ENCODE measurements around the gene NBAS.

DNA sequence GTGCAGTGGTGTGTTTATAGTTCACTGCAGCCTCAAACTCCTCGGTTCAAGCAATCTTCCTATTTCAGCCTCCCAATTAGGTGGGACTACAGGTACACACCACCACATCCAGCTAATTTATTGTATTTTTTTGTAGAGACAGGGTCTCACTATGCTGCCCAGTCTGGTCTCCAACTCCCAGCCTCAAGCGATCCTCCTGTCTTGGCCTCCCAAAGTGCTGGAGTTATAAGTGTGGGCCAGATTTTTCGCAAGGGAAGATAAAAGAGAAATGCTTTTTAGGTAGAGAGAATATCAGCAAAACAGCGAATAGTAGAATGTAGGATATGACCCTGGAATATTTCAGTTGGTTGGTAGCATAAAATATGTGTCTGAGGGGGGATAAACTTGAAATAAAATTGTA is 34.8 kb upstream of the NBAS start:
- TF ChIP-seq, protein P1, sequence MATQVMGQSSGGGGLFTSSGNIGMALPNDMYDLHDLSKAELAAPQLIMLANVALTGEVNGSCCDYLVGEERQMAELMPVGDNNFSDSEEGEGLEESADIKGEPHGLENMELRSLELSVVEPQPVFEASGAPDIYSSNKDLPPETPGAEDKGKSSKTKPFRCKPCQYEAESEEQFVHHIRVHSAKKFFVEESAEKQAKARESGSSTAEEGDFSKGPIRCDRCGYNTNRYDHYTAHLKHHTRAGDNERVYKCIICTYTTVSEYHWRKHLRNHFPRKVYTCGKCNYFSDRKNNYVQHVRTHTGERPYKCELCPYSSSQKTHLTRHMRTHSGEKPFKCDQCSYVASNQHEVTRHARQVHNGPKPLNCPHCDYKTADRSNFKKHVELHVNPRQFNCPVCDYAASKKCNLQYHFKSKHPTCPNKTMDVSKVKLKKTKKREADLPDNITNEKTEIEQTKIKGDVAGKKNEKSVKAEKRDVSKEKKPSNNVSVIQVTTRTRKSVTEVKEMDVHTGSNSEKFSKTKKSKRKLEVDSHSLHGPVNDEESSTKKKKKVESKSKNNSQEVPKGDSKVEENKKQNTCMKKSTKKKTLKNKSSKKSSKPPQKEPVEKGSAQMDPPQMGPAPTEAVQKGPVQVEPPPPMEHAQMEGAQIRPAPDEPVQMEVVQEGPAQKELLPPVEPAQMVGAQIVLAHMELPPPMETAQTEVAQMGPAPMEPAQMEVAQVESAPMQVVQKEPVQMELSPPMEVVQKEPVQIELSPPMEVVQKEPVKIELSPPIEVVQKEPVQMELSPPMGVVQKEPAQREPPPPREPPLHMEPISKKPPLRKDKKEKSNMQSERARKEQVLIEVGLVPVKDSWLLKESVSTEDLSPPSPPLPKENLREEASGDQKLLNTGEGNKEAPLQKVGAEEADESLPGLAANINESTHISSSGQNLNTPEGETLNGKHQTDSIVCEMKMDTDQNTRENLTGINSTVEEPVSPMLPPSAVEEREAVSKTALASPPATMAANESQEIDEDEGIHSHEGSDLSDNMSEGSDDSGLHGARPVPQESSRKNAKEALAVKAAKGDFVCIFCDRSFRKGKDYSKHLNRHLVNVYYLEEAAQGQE (IDR thresholded peaks at IDR 0.05; ENCODE audit: insufficient read depth in 1 of 2, low read depth in 2 of 2, low read length in 2 of 2) = no peak
- TF ChIP-seq POLR2AphosphoS5 (IDR thresholded peaks at IDR 0.05; ENCODE audit: low read depth, low read length) (no peak), SIN3A (IDR thresholded peaks at IDR 0.05; ENCODE audit: borderline replicate concordance, insufficient read depth, low read length) (no peak), TAF1 (IDR thresholded peaks at IDR 0.05; ENCODE audit: borderline replicate concordance, insufficient read depth, low read length) (no peak), FOXP2 (optimal IDR thresholded peaks at IDR 0.05; ENCODE audit: borderline replicate concordance, extremely low read depth, extremely low read length, insufficient read depth) (no peak)

Measured in PFSK-1 (cell line).